A549 (cell line): ENCODE results near the gene NR2C2AP. TPM values are rescaled to one million over a fixed set of nuclear protein-coding genes. Genes with fewer than 3 reads are reported as not detected.

Experiments used
- ATAC-seq, 2 experiments: fragments of 200-7000 bp in 1 of 2; fragments of >200 bp in 1 of 2; cut with Nextera tagmentation in 1 of 2; cut with Tn5 transposase in 1 of 2; 3 replicates each; pipeline versions ENCODE4 v1.8.0 to v1.9.1; 2018 to 2020; ENCODE audit warnings: mild to moderate bottlenecking in 1 of 2, moderate library complexity in 1 of 2
- CTCF ChIA-PET: fragments of 300-600 bp; sonication (Branson Sonifier 250); formaldehyde crosslinking; extraction: SDS; loops from one replicate; lab custom pipeline; 2021; ENCODE audit warnings: antibody characterized with exemption, inconsistent platforms; lab: Yijun Ruan, JAX
- POLR2A ChIA-PET: fragments of 350-600 bp; formaldehyde crosslinking; extraction: SDS; loops from one replicate; lab custom pipeline; 2021; ENCODE audit warnings: antibody characterized with exemption, inconsistent platforms; lab: Yijun Ruan, JAX
- DNase-seq, 2 experiments: peaks; one replicate each; pipeline versions ENCODE4 v3.0.0 to v3.0.0-alpha.2; 2011 to 2016; ENCODE audit warnings: low read depth in 1 of 2, low spot score in 1 of 2
- FAIRE-seq: peaks from 2 replicates; lab custom pipeline; 2011; peaks lifted over from hg19 to GRCh38; lab: Jason Lieb, UNC
- H3K27ac ChIP-seq, 2 experiments: fragments of >200 bp; sonication (Bioruptor Twin); formaldehyde crosslinking; 3 replicates each; pipeline ENCODE4 v1.5.1; 2016 to 2017
- H3K4me1 ChIP-seq: fragments of >200 bp; sonication (Bioruptor Twin); formaldehyde crosslinking; 3 replicates; pipeline ENCODE4 v1.6.1; 2016
- H3K4me2 ChIP-seq: fragments of >200 bp; sonication (Bioruptor Twin); formaldehyde crosslinking; 3 replicates; pipeline ENCODE4 v1.6.1; 2016
- H3K4me3 ChIP-seq: fragments of >200 bp; sonication (Bioruptor Twin); formaldehyde crosslinking; 3 replicates; pipeline ENCODE4 v1.5.1; 2016
- H3K9me3 ChIP-seq: fragments of >200 bp; sonication (Bioruptor Twin); formaldehyde crosslinking; 3 replicates; pipeline ENCODE4 v1.6.1; 2016
- ATOH8 ChIP-seq: fragments of 250-450 bp; sonication (Bioruptor Pico); IDR thresholded peaks from 2 replicates; pipeline ENCODE4 v1.5.0; 2020; ENCODE audit warnings: low read depth, mild to moderate bottlenecking, moderate library complexity
- BCL3 ChIP-seq: fragments of >200 bp; sonication (Bioruptor Twin); formaldehyde crosslinking; IDR thresholded peaks from 3 replicates; pipeline ENCODE4 v1.6.1; 2016
- CHD2 ChIP-seq: fragments of 150-350 bp; IDR thresholded peaks from 2 replicates; pipeline ENCODE4 v1.6.1; 2014; ENCODE audit warnings: low read length; ENCODE audit not compliant: partially characterized antibody
- EP300 ChIP-seq, 2 experiments: fragments of >200 bp; sonication (Bioruptor Twin); formaldehyde crosslinking; IDR thresholded peaks; 2 replicates in 1 of 2; 3 replicates in 1 of 2; pipeline ENCODE4 v1.6.1; 2016 to 2017
- HDAC2 ChIP-seq: fragments of 200-600 bp; sonication (generic); IDR thresholded peaks from 2 replicates; pipeline ENCODE4 v1.6.1; 2016
- HEYL ChIP-seq: fragments of 250-450 bp; sonication (Bioruptor Pico); IDR thresholded peaks from 2 replicates; pipeline ENCODE4 v1.8.0; 2021; ENCODE audit warnings: mild to moderate bottlenecking, moderate library complexity
- HMGXB4 ChIP-seq: fragments of 250-450 bp; sonication (Bioruptor Pico); IDR thresholded peaks from 2 replicates; pipeline ENCODE4 v1.5.0; 2021; ENCODE audit warnings: mild to moderate bottlenecking, moderate library complexity, borderline replicate concordance
- HOXB13 ChIP-seq: fragments of 250-450 bp; sonication (Bioruptor Pico); IDR thresholded peaks from 2 replicates; pipeline ENCODE4 v1.5.0; 2020; ENCODE audit warnings: low read depth, mild to moderate bottlenecking, moderate library complexity
- JUN ChIP-seq, 2 experiments: fragments of >200 bp; sonication (Bioruptor Twin); formaldehyde crosslinking; IDR thresholded peaks; 2 replicates in 1 of 2; 3 replicates in 1 of 2; pipeline ENCODE4 v1.6.1; 2016 to 2017
- KDM5A ChIP-seq: fragments of 200-600 bp; sonication (generic); IDR thresholded peaks from 2 replicates; pipeline ENCODE4 v1.6.1; 2016; ENCODE audit warnings: antibody characterized with exemption, mild to moderate bottlenecking
- MAFK ChIP-seq: fragments of 450-650 bp; IDR thresholded peaks from 2 replicates; pipeline ENCODE4 v1.6.1; 2014; ENCODE audit not compliant: partially characterized antibody
- MAX ChIP-seq: IDR thresholded peaks from 2 replicates; pipeline ENCODE4 v1.6.1; 2012
- NPAS2 ChIP-seq: fragments of 250-450 bp; sonication (Bioruptor Pico); IDR thresholded peaks from 2 replicates; pipeline ENCODE4 v1.8.0; 2022; ENCODE audit warnings: mild to moderate bottlenecking, moderate library complexity, borderline replicate concordance
- PHF8 ChIP-seq: fragments of 200-600 bp; sonication (generic); IDR thresholded peaks from 2 replicates; pipeline ENCODE4 v1.6.1; 2016; ENCODE audit warnings: low read depth, mild to moderate bottlenecking, antibody characterized with exemption, moderate library complexity, borderline replicate concordance
- POLR2A ChIP-seq: IDR thresholded peaks from 2 replicates; pipeline ENCODE4 v1.6.1; 2012; ENCODE audit warnings: mild to moderate bottlenecking, low read length
- POLR2AphosphoS2 ChIP-seq: conservative IDR thresholded peaks from 2 replicates; pipeline ENCODE4 v1.6.1; 2012; ENCODE audit warnings: low read length, improper control_type of control experiment, inconsistent platforms
- RAD21 ChIP-seq, 2 experiments: fragments of >200 bp in 1 of 2; sonication (Bioruptor Twin) in 1 of 2; formaldehyde crosslinking in 1 of 2; IDR thresholded peaks in 1 of 2; conservative IDR thresholded peaks in 1 of 2; 2 replicates in 1 of 2; 3 replicates in 1 of 2; pipeline ENCODE4 v1.6.1; 2012 to 2018; ENCODE audit warnings: inconsistent platforms in 1 of 2
- RCOR1 ChIP-seq: fragments of 150-350 bp; IDR thresholded peaks from 2 replicates; pipeline ENCODE4 v1.6.1; 2014; ENCODE audit warnings: antibody characterized with exemption, low read length, low read depth
- RNF2 ChIP-seq: fragments of 200-600 bp; sonication (generic); IDR thresholded peaks from 2 replicates; pipeline ENCODE4 v1.6.1; 2016; ENCODE audit warnings: low read depth, mild to moderate bottlenecking, antibody characterized with exemption, moderate library complexity, borderline replicate concordance
- ZNF302 ChIP-seq: fragments of 250-450 bp; sonication (Bioruptor Pico); IDR thresholded peaks from 2 replicates; pipeline ENCODE4 v1.9.0; 2021; ENCODE audit warnings: inconsistent platforms, mild to moderate bottlenecking, moderate library complexity
- WGBS: methylation state at CpG from one replicate; pipeline ENCODE4 v1.1.6; 2017; ENCODE audit errors: missing lambda C conversion rate; 5-methylcytosine and 5-hydroxymethylcytosine counted together
- polyA plus RNA-seq, 4 experiments: library from polyadenylated mRNA; depleted of rRNA in 3 of 4; stranded (reverse); fragments of >200 nt; fragmentation: RNase III in 1 of 4; extraction: RNeasy Plus Mini Kit Qiagen cat#74134 plus additional on column Dnase treatment in 1 of 4; gene quantifications; 2 replicates in 3 of 4; 3 replicates in 1 of 4; pipeline ENCODE4 v1.2.3, GENCODE V29; 2011 to 2017
- TF ChIP-seq, protein P1 (sequence below): fragments of 200-600 bp; sonication (generic); IDR thresholded peaks from 2 replicates; pipeline ENCODE4 v1.6.1; 2016; ENCODE audit warnings: antibody characterized with exemption, mild to moderate bottlenecking, moderate library complexity

NR2C2AP gene
- polyA plus RNA-seq, 2 of the 4 experiments (the other 2 are of a cell fraction) = 20.0 to 24.6 TPM

DNA sequence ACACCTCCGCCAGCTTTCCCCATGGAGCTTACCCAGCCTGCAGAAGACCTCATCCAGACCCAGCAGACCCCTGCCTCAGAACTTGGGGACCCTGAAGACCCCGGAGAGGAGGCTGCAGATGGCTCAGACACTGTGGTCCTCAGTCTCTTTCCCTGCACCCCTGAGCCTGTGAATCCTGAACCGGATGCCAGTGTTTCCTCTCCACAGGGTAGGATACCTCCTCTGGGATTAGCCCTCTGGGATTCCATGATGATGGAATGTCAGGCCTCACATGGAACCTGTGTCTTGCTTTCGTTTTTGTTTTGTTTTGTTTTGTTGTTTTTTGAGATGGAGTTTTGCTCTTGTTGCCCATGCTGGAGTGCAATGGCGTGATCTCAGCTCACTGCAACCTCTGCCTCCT, 9.3 kb downstream of the NR2C2AP start:
- ATAC-seq (no peak), DNase-seq (no peak), FAIRE-seq (no peak)
- POLR2A ChIA-PET = interaction anchor here (0.7 to 2.8 kb wide), 2 partner anchors 9 to 15 kb away, joined by 3 to 19 read pairs; partner anchors contain the start of gene NR2C2AP
- Histone ChIP-seq H3K4me3 (no peak overlapping the region), H3K4me2 (peak overlapping the region; percentile 70), H3K4me1 (peaks cover 18% of the 10 kb centered on the region; the same call in 2 of the 3 replicates), H3K27ac (peak overlapping the region in 1 of 2 experiments; percentile 94; a peak in 2 of 6 replicates)
- WGBS = 71% methylated on average over 5 of the region's 5 CpGs
- CTCF ChIA-PET = interaction anchor here (0.7 to 1.5 kb wide), 3 partner anchors 8 to 119 kb away, joined by 3 to 4 read pairs (median 3); no protein-coding TSS in a partner anchor
- no peak for TF ChIP-seq ATOH8
- TF ChIP-seq, all 56 proteins: peak for 0
- H3K9me3 ChIP-seq = no peaks in the 10 kb centered on the region

DNA sequence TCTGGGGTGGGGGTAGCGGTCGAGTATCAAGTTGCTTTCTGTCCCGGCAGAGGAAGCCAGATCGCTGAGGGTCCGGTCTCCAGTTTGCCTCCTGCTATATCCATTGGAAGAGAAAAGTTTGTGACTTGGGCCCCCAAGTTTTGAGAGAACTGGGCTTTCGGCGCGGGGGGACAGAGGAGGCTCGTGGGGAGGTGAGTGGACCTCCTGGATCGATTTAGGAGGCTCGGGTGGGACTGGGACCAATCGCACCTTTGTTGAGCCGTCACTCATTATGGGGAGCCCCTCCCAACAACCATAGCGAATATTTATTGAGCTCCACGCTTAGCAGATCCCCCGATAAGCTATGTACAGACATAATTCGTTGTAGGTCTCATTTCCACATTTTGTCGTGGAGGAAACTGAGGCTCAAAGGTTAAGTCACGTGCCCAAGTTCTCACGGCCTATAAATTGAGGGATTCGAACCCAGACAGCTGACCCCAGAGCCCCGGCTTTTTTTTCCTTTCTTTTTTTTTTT, 10.2 kb downstream of the NR2C2AP start:
- H3K9me3 ChIP-seq = no peaks in the 10 kb centered on the region
- TF ChIP-seq JUN (IDR thresholded peaks at IDR 0.05) = no peak
- TF ChIP-seq HOXB13 (CRISPR knock-in tag) = no peak
- TF ChIP-seq NPAS2 (CRISPR knock-in tag) = no peak
- 0 out of 2 replicates have a peak, but pooled peaks have one; percentile 25 for TF ChIP-seq POLR2A
- FAIRE-seq (no peak), DNase-seq (no peak), ATAC-seq (peak; percentile 9 to 12; a peak in 4 of 6 replicates)
- CTCF ChIA-PET = interaction anchor here (0.5 to 0.9 kb wide), 4 partner anchors 15 to 298 kb away, joined by 3 read pairs; no protein-coding TSS in a partner anchor
- H3K4me2 ChIP-seq = peak overlapping the region; percentile 70
- H3K4me1 ChIP-seq = peaks cover 18% of the 10 kb centered on the region; the same call in 2 of the 3 replicates
- WGBS = 1% methylated on average over 11 of the region's 22 CpGs
- POLR2A ChIA-PET = interaction anchor here (0.7 to 2.8 kb wide), 2 partner anchors 10 to 16 kb away, joined by 3 to 19 read pairs; partner anchors contain the start of gene NR2C2AP
- H3K27ac ChIP-seq = peak overlapping the region; percentile 91 to 94
- peak overlapping the region; percentile 82 for H3K4me3 ChIP-seq

DNA sequence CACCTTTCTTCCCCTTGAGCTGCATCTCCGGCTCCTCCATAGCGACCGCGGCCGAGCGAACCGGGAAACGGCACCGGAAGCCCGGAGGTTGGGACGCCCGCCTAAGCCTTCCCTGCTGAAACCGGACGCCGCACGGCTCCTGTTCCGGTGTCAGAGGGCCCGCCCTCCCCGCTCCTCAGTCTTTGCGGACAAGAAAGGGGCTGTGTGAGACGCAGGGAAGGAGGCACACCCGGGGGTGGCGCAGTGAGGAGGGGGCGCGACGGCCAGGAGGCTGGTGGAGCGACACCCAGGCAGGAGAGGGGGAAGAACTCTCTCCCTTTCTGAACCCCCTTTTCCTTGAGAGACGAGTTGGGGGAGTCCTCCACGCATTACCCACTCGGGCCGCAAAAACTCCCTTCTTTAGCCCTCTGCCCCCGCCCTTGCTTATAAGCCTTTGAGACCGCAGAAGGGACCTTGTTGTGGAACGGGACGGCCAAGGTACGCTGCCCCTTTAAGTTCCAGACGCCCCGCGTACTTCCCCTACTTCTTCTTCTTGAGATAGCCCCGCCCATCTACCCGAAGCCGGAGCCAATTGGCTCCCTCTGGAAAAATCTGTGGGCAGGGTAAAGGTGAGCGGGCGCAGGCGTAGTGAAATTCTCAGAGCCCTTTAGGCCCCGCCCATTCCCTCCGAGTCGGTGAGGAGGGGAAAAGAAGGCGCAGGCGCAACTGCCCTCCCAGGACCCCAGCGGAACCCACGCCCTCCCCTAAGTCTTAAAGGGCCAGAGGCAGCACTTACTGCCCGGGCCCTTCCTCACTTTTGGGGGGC, 10.9 kb downstream of the NR2C2AP start, which contains the start of the genes BORCS8 and RFXANK:
TSS of gene BORCS8 (minus strand) at position 75 of the 805 bp plus-strand sequence. CDS start at position 40, 35 bp downstream.
TSS of gene RFXANK (plus strand) at position 181 of the 805 bp plus-strand sequence. CDS start 1,689 bp downstream, outside the sequence.
- Histone ChIP-seq H3K4me1 (peaks cover 18% of the 10 kb centered on the region; the same call in 2 of the 3 replicates), H3K27ac (peak within 1 kb of the TSS; percentile 96 to 98), H3K4me2 (peak within 1 kb of the TSS; percentile 82), H3K9me3 (no peaks in the 10 kb centered on the region), H3K4me3 (peak within 1 kb of the TSS; percentile 82)
- ChIA-PET CTCF (interaction anchor here (0.5 to 3.2 kb wide), 4 partner anchors 13 to 299 kb away, joined by 3 to 22 read pairs (median 4); no protein-coding TSS in a partner anchor), POLR2A (interaction anchor here (0.7 to 2.8 kb wide), 2 partner anchors 11 to 672 kb away, joined by 3 to 19 read pairs; partner anchors contain the start of gene NR2C2AP)
- 2% methylated on average over 13 of the region's 53 CpGs for WGBS
- DNase-seq = peak; percentile 82 to 96
- peak; percentile 94 to 97 for ATAC-seq
- no peak for FAIRE-seq
- TF ChIP-seq MAX = peak; percentile 77
- TF ChIP-seq MAFK = no peak
- TF ChIP-seq HMGXB4 (CRISPR knock-in tag) = 0 out of 2 replicates have a peak, but pooled peaks have one; percentile 68
- no peak for TF ChIP-seq ZNF302 (CRISPR knock-in tag)
- 0 out of 3 replicates have a peak, but pooled peaks have one; percentile 16 for TF ChIP-seq BCL3
- TF ChIP-seq CHD2 = no peak
- TF ChIP-seq POLR2A = peak; percentile 44
- no peak for TF ChIP-seq RAD21 (conservative IDR thresholded peaks at IDR 0.05 in 1 of 2, IDR thresholded peaks at IDR 0.05 in 1 of 2)
- no peak; the same call in 1 of the 2 replicates for TF ChIP-seq HDAC2
- TF ChIP-seq RNF2 = no peak
- TF ChIP-seq EP300 (IDR thresholded peaks at IDR 0.05) = no peak
- TF ChIP-seq PHF8 = peak; percentile 63; the same call in 1 of the 2 replicates
- TF ChIP-seq POLR2AphosphoS2 = no peak
- TF ChIP-seq JUN (IDR thresholded peaks at IDR 0.05) = peak in 1 of 2 experiments; percentile 73; a peak in 3 of 5 replicates
- TF ChIP-seq, protein P1, sequence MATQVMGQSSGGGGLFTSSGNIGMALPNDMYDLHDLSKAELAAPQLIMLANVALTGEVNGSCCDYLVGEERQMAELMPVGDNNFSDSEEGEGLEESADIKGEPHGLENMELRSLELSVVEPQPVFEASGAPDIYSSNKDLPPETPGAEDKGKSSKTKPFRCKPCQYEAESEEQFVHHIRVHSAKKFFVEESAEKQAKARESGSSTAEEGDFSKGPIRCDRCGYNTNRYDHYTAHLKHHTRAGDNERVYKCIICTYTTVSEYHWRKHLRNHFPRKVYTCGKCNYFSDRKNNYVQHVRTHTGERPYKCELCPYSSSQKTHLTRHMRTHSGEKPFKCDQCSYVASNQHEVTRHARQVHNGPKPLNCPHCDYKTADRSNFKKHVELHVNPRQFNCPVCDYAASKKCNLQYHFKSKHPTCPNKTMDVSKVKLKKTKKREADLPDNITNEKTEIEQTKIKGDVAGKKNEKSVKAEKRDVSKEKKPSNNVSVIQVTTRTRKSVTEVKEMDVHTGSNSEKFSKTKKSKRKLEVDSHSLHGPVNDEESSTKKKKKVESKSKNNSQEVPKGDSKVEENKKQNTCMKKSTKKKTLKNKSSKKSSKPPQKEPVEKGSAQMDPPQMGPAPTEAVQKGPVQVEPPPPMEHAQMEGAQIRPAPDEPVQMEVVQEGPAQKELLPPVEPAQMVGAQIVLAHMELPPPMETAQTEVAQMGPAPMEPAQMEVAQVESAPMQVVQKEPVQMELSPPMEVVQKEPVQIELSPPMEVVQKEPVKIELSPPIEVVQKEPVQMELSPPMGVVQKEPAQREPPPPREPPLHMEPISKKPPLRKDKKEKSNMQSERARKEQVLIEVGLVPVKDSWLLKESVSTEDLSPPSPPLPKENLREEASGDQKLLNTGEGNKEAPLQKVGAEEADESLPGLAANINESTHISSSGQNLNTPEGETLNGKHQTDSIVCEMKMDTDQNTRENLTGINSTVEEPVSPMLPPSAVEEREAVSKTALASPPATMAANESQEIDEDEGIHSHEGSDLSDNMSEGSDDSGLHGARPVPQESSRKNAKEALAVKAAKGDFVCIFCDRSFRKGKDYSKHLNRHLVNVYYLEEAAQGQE = no peak
- no peak for TF ChIP-seq RCOR1
- peak; percentile 52 for TF ChIP-seq KDM5A
- TF ChIP-seq HEYL (CRISPR knock-in tag) = no peak
